Prostate gland (tissue), 2 donors: ENCODE data around the gene GRIA4.

ENCODE experiments used
- CTCF ChIP-seq, 4 experiments: fragments of 200-600 bp in 2 of 4; fragments of 450-650 bp in 2 of 4; sonication (generic) in 2 of 4; IDR thresholded peaks; 1 replicate in 3 of 4; 2 replicates in 1 of 4; pipeline ENCODE4 v1.5.1; 2016 to 2019; ENCODE audit warnings: antibody characterized with exemption in 4 of 4, mild to moderate bottlenecking in 2 of 4, moderate library complexity in 2 of 4
- POLR2A ChIP-seq: fragments of 450-650 bp; IDR thresholded peaks from one replicate; pipeline ENCODE4 v1.6.1; 2016; ENCODE audit warnings: antibody characterized with exemption, mild to moderate bottlenecking
- POLR2AphosphoS5 ChIP-seq: sonication (generic); formaldehyde crosslinking; IDR thresholded peaks from one replicate; pipeline ENCODE4 v1.6.1; 2017; ENCODE audit warnings: antibody characterized with exemption

- no peak for TF ChIP-seq POLR2A
- no peak for TF ChIP-seq CTCF (IDR thresholded peaks at IDR 0.05)
- no peak for TF ChIP-seq POLR2AphosphoS5
Observed at GRCh38 chr11:105723269-105723668, 113.4 kb downstream of the GRIA4 start.
